Gastroesophageal sphincter (tissue), 3 donors: ENCODE results near the gene CA5B.

Experiments
- EP300 ChIP-seq: sonication (generic); formaldehyde crosslinking; IDR thresholded peaks from one replicate; pipeline ENCODE4 v1.6.1; 2017; ENCODE audit warnings: antibody characterized with exemption, mild to moderate bottlenecking
- POLR2AphosphoS5 ChIP-seq: sonication (generic); formaldehyde crosslinking; IDR thresholded peaks from one replicate; pipeline ENCODE4 v1.6.1; 2017; ENCODE audit warnings: antibody characterized with exemption
- TF ChIP-seq, protein P1 (sequence below), 4 experiments: fragments of 200-600 bp in 2 of 4; fragments of 450-650 bp in 2 of 4; sonication (generic) in 1 of 4; IDR thresholded peaks; one replicate each; pipeline ENCODE4 v1.5.1; 2017 to 2019; ENCODE audit warnings: antibody characterized with exemption in 4 of 4, mild to moderate bottlenecking in 2 of 4, moderate library complexity in 2 of 4

DNA sequence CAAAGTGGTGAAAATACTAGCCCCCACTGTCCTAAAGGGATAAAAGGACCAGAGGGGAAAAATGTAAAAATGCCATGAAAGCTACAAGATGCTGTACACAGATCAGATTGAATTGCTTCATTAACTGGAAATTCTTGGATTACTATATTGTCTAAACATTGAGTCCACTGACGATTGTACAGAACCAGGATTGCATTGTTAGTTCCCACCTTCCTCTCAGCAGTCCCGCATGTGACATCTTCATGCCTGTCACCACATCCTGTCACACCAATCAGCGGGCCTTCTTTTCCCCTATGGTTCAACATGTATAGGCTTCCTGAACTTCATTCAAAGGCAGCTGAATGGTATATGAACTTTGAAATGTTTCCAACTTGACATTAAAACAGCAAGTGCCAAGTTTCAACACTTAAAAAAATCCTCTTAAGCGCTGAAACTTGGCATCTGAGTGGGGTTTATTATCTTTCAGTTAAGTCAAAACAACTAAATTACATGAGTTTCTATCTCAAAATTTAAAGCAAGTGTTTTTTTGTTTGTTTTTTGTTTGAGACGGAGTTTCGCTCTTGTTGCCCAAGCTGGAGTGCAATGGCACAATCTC lies 76.8 kb downstream of the CA5B start:
- TF ChIP-seq, protein P1, sequence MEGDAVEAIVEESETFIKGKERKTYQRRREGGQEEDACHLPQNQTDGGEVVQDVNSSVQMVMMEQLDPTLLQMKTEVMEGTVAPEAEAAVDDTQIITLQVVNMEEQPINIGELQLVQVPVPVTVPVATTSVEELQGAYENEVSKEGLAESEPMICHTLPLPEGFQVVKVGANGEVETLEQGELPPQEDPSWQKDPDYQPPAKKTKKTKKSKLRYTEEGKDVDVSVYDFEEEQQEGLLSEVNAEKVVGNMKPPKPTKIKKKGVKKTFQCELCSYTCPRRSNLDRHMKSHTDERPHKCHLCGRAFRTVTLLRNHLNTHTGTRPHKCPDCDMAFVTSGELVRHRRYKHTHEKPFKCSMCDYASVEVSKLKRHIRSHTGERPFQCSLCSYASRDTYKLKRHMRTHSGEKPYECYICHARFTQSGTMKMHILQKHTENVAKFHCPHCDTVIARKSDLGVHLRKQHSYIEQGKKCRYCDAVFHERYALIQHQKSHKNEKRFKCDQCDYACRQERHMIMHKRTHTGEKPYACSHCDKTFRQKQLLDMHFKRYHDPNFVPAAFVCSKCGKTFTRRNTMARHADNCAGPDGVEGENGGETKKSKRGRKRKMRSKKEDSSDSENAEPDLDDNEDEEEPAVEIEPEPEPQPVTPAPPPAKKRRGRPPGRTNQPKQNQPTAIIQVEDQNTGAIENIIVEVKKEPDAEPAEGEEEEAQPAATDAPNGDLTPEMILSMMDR (IDR thresholded peaks at IDR 0.05) = no peak
- TF ChIP-seq EP300 (no peak), POLR2AphosphoS5 (no peak)
